Osteoblast (primary cell): Measurements from ENCODE around the gene B4GALT5. TPM values are rescaled to one million over a fixed set of nuclear protein-coding genes. Genes with fewer than 3 reads are reported as not detected.
"Not testable (repeated sequence)": the region's sequence is repeated elsewhere in the genome, so short reads cannot be mapped to it uniquely, and the experiment has no call there.

Experiments used
- DNase-seq: peaks from one replicate; pipeline ENCODE4 v3.0.0; 2011; ENCODE audit warnings: low spot score, mixed read lengths; ENCODE audit not compliant: insufficient read length; ENCODE audit errors: missing footprints
- H2AFZ ChIP-seq: 2 replicates; pipeline ENCODE4 v1.6.0; 2011; ENCODE audit warnings: mild to moderate bottlenecking, low read length
- H3K27ac ChIP-seq: 2 replicates; pipeline ENCODE4 v1.5.1; 2011; ENCODE audit warnings: mild to moderate bottlenecking, low read depth, low read length, moderate library complexity
- H3K27me3 ChIP-seq: 2 replicates; pipeline ENCODE4 v1.6.0; 2012; ENCODE audit warnings: mild to moderate bottlenecking, control low read depth, inconsistent platforms, low read length, moderate library complexity; ENCODE audit not compliant: insufficient read depth
- H3K36me3 ChIP-seq: 2 replicates; pipeline ENCODE4 v1.5.1; 2011; ENCODE audit warnings: mild to moderate bottlenecking, low read length, control low read depth, moderate library complexity; ENCODE audit not compliant: insufficient read depth
- H3K4me1 ChIP-seq: 2 replicates; pipeline ENCODE4 v1.5.1; 2011; ENCODE audit warnings: mild to moderate bottlenecking, low read length, control low read depth, moderate library complexity; ENCODE audit not compliant: insufficient read depth
- H3K4me2 ChIP-seq: 2 replicates; pipeline ENCODE4 v1.6.0; 2011; ENCODE audit warnings: mild to moderate bottlenecking, low read length; ENCODE audit not compliant: insufficient read depth
- H3K4me3 ChIP-seq: fragments of 200-600 bp; sonication (generic); 3 replicates; pipeline ENCODE4 v1.5.1; 2012; ENCODE audit warnings: mild to moderate bottlenecking, low read length, inconsistent platforms; ENCODE audit not compliant: insufficient read depth
- H3K79me2 ChIP-seq: 2 replicates; pipeline ENCODE4 v1.6.0; 2012; ENCODE audit warnings: mild to moderate bottlenecking, low read length, control low read depth, inconsistent platforms; ENCODE audit not compliant: insufficient read depth
- H3K9me3 ChIP-seq: 2 replicates; pipeline ENCODE4 v1.5.1; 2011; ENCODE audit warnings: low read depth, low read length, control low read depth
- H4K20me1 ChIP-seq: 2 replicates; pipeline ENCODE4 v1.6.0; 2012; ENCODE audit warnings: mild to moderate bottlenecking, low read length, control low read depth; ENCODE audit not compliant: insufficient read depth
- CTCF ChIP-seq: IDR thresholded peaks from 2 replicates; pipeline ENCODE4 v1.5.1; 2011; ENCODE audit warnings: mild to moderate bottlenecking, low read depth, low read length, moderate library complexity; ENCODE audit errors: extremely low read depth
- total RNA-seq: library from RNA; depleted of rRNA; stranded (reverse); fragments of >200 nt; gene quantifications from 2 replicates; pipeline ENCODE4 v1.2.3, GENCODE V29; 2012

The B4GALT5 gene
- total RNA-seq, 1 donor: 35.8 TPM

GRCh38 chr20:49629606-49630005, 84.1 kb downstream of the B4GALT5 start:
- Histone ChIP-seq H3K36me3 (peaks cover 4% of the 10 kb centered on the region), H3K9me3 (no peaks in the 10 kb centered on the region), H2AFZ (no peak overlapping the region), H3K27ac (no peak overlapping the region), H3K4me3 (no peak overlapping the region), H4K20me1 (no peaks in the 10 kb centered on the region), H3K79me2 (no peaks in the 10 kb centered on the region), H3K4me2 (no peak overlapping the region), H3K4me1 (no peaks in the 10 kb centered on the region), H3K27me3 (peaks cover 3% of the 10 kb centered on the region)
- no peak for TF ChIP-seq CTCF
- no peak for DNase-seq

GRCh38 chr20:49628280-49628679, 85.4 kb downstream of the B4GALT5 start:
- H3K4me2 ChIP-seq, H4K20me1 ChIP-seq, H3K36me3 ChIP-seq, H3K27me3 ChIP-seq, H3K4me3 ChIP-seq, DNase-seq, H3K27ac ChIP-seq, H3K9me3 ChIP-seq, H3K79me2 ChIP-seq, H2AFZ ChIP-seq, H3K4me1 ChIP-seq: not testable (repeated sequence)

- Histone ChIP-seq H3K27me3 (peaks cover 3% of the 10 kb centered on the region), H4K20me1 (no peaks in the 10 kb centered on the region), H3K9me3 (no peaks in the 10 kb centered on the region), H3K4me1 (no peaks in the 10 kb centered on the region), H3K27ac (no peak overlapping the region), H3K4me2 (no peak overlapping the region), H3K4me3 (no peak overlapping the region), H3K36me3 (no peaks in the 10 kb centered on the region), H3K79me2 (no peaks in the 10 kb centered on the region), H2AFZ (no peak overlapping the region)
- no peak for TF ChIP-seq CTCF
- DNase-seq: no peak
Observed at GRCh38 chr20:49627329-49627761, 86.3 kb downstream of the B4GALT5 start.

GRCh38 chr20:49624988-49625387, 88.7 kb downstream of the B4GALT5 start:
- H2AFZ ChIP-seq, H3K4me1 ChIP-seq, H3K27me3 ChIP-seq, DNase-seq, H3K36me3 ChIP-seq, H4K20me1 ChIP-seq, H3K27ac ChIP-seq, H3K9me3 ChIP-seq, H3K4me3 ChIP-seq, H3K4me2 ChIP-seq, H3K79me2 ChIP-seq: not testable (repeated sequence)

- Histone ChIP-seq H3K4me2 (no peak overlapping the region), H2AFZ (no peak overlapping the region), H3K79me2 (no peaks in the 10 kb centered on the region), H3K9me3 (peaks cover 2% of the 10 kb centered on the region), H4K20me1 (no peaks in the 10 kb centered on the region), H3K27me3 (peaks cover 3% of the 10 kb centered on the region), H3K4me1 (no peaks in the 10 kb centered on the region), H3K4me3 (no peak overlapping the region), H3K27ac (no peak overlapping the region), H3K36me3 (no peaks in the 10 kb centered on the region)
- DNase-seq: no peak
- TF ChIP-seq CTCF: no peak
Observed at GRCh38 chr20:49624317-49624716, 89.4 kb downstream of the B4GALT5 start.
